CD4-positive, alpha-beta T cell treated with Interleukin-21 for 1 hour (primary cell): ENCODE measurements around the gene ARID5B.

Experiments
- DNase-seq: peaks from one replicate; pipeline ENCODE4 v3.0.0-alpha.2; 2020

The ARID5B gene

GRCh38 chr10:61890430-61890829, 11.1 kb upstream of the ARID5B start:
- DNase-seq = no peak

GRCh38 chr10:61890881-61891409, 10.6 kb upstream of the ARID5B start:
- no peak for DNase-seq

GRCh38 chr10:61891906-61892585, 9.5 kb upstream of the ARID5B start:
- no peak for DNase-seq

- DNase-seq = no peak
Measured at GRCh38 chr10:61892961-61893360, 8.5 kb upstream of the ARID5B start.

- no peak for DNase-seq
Measured at GRCh38 chr10:61894133-61894532, 7.4 kb upstream of the ARID5B start.

GRCh38 chr10:61895898-61896600, 5.5 kb upstream of the ARID5B start:
- no peak for DNase-seq

- DNase-seq = peak; percentile 87
Measured at GRCh38 chr10:61896854-61897661, 4.4 kb upstream of the ARID5B start.

- peak; percentile 45 for DNase-seq
Measured at GRCh38 chr10:61897671-61898434, 3.6 kb upstream of the ARID5B start.

- DNase-seq = no peak
Measured at GRCh38 chr10:61898435-61898778, 3.1 kb upstream of the ARID5B start.

GRCh38 chr10:61899069-61899531, 2.4 kb upstream of the ARID5B start:
- peak; percentile 49 for DNase-seq

GRCh38 chr10:61899663-61899996, 1.9 kb upstream of the ARID5B start:
- no peak for DNase-seq

GRCh38 chr10:61899997-61900828, 1.3 kb upstream of the ARID5B start:
- DNase-seq = peak; percentile 73

- DNase-seq = peak; percentile 40
Measured at GRCh38 chr10:61901829-61902444, 438 bp downstream of the ARID5B start.

- DNase-seq = peak; percentile 82
Measured at GRCh38 chr10:61902445-61903220, 1.1 kb downstream of the ARID5B start.

- peak; percentile 79 for DNase-seq
Measured at GRCh38 chr10:61903221-61903927, 1.9 kb downstream of the ARID5B start.

GRCh38 chr10:61903928-61904344, 2.4 kb downstream of the ARID5B start:
- no peak for DNase-seq

- peak; percentile 68 for DNase-seq
Measured at GRCh38 chr10:61904733-61905725, 3.5 kb downstream of the ARID5B start.

- DNase-seq = no peak
Measured at GRCh38 chr10:61905837-61906561, 4.5 kb downstream of the ARID5B start.
